ENCODE measurements around the gene IBTK.
"Not testable (repeated sequence)": the region's sequence is repeated elsewhere in the genome, so short reads cannot be mapped to it uniquely, and the experiment has no call there.

Gene IBTK

GRCh38 chr6:82178077-82178758 is 69.3 kb downstream of the IBTK start:
- no peak for DNase-seq

- DNase-seq, result no peak
Observed at GRCh38 chr6:82176616-82177015, 70.9 kb downstream of the IBTK start.

GRCh38 chr6:82172594-82172993 is 75.0 kb downstream of the IBTK start:
- no peak for DNase-seq

GRCh38 chr6:82169138-82169876 is 78.2 kb downstream of the IBTK start:
- no peak for DNase-seq

GRCh38 chr6:82166493-82166892 is 81.1 kb downstream of the IBTK start:
- no peak for DNase-seq

GRCh38 chr6:82160255-82160990 is 87.1 kb downstream of the IBTK start:
- no peak for DNase-seq

- DNase-seq, result not testable (repeated sequence)
Observed at GRCh38 chr6:82152786-82153185, 94.8 kb downstream of the IBTK start.

GRCh38 chr6:82151147-82151546 is 96.4 kb downstream of the IBTK start:
- not testable (repeated sequence) for DNase-seq

GRCh38 chr6:82145926-82146452 is 101.6 kb downstream of the IBTK start:
- no peak for DNase-seq

GRCh38 chr6:82144852-82145340 is 102.6 kb downstream of the IBTK start:
- DNase-seq, result no peak

GRCh38 chr6:82144007-82144851 is 103.3 kb downstream of the IBTK start:
- DNase-seq, result no peak

GRCh38 chr6:82143041-82143481 is 104.5 kb downstream of the IBTK start:
- DNase-seq, result no peak

GRCh38 chr6:82142524-82142923 is 105.0 kb downstream of the IBTK start:
- no peak for DNase-seq

GRCh38 chr6:82138075-82138791 is 109.3 kb downstream of the IBTK start:
- DNase-seq, result no peak

GRCh38 chr6:82131441-82131840 is 116.1 kb downstream of the IBTK start:
- DNase-seq, result no peak

GRCh38 chr6:82129797-82130196 is 117.7 kb downstream of the IBTK start:
- DNase-seq, result peak; percentile 3

GRCh38 chr6:82128973-82129372 is 118.6 kb downstream of the IBTK start:
- not testable (repeated sequence) for DNase-seq

GRCh38 chr6:82123632-82124031 is 123.9 kb downstream of the IBTK start:
- no peak for DNase-seq
